ENCODE results near the gene TMED6.

DNA sequence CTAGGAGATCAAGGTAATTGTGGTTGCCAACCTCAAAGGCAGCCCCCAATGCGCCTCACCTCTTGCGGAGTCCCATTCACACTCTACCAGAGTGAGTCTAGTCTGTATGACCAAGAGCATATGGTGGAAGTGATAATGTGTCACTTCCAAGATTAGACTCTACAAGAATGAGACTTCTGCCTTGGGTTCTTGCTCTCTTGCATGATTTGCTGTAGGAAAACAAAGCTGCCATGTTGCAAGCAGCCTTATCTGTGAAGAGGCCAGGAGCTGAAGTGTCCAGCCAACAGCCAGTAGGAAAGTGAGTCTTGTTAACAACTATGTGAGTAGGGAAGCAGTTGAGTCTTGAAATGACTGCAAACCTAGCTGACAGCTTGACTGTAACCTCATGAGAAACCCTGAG lies 30.8 kb upstream of the TMED6 start:
- TF ChIP-seq POLR2AphosphoS5 (IDR thresholded peaks at IDR 0.05): no peak
- TF ChIP-seq, protein P1, sequence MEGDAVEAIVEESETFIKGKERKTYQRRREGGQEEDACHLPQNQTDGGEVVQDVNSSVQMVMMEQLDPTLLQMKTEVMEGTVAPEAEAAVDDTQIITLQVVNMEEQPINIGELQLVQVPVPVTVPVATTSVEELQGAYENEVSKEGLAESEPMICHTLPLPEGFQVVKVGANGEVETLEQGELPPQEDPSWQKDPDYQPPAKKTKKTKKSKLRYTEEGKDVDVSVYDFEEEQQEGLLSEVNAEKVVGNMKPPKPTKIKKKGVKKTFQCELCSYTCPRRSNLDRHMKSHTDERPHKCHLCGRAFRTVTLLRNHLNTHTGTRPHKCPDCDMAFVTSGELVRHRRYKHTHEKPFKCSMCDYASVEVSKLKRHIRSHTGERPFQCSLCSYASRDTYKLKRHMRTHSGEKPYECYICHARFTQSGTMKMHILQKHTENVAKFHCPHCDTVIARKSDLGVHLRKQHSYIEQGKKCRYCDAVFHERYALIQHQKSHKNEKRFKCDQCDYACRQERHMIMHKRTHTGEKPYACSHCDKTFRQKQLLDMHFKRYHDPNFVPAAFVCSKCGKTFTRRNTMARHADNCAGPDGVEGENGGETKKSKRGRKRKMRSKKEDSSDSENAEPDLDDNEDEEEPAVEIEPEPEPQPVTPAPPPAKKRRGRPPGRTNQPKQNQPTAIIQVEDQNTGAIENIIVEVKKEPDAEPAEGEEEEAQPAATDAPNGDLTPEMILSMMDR (IDR thresholded peaks at IDR 0.05): no peak
- TF ChIP-seq POLR2A (IDR thresholded peaks at IDR 0.05): no peak
- TF ChIP-seq EP300 (IDR thresholded peaks at IDR 0.05): no peak

Measured in stomach (tissue), 4 donors.